Activated T-cell treated with anti-CD3 and anti-CD28 coated beads for 24 hours (primary cell): ENCODE results near the gene PRC1.
"Not testable (repeated sequence)": the region's sequence is repeated elsewhere in the genome, so short reads cannot be mapped to it uniquely, and the experiment has no call there.

Experiments used
- DNase-seq: peaks from one replicate; pipeline ENCODE4 v3.0.0-alpha.2; 2020; ENCODE audit warnings: low read depth

Gene PRC1

DNA sequence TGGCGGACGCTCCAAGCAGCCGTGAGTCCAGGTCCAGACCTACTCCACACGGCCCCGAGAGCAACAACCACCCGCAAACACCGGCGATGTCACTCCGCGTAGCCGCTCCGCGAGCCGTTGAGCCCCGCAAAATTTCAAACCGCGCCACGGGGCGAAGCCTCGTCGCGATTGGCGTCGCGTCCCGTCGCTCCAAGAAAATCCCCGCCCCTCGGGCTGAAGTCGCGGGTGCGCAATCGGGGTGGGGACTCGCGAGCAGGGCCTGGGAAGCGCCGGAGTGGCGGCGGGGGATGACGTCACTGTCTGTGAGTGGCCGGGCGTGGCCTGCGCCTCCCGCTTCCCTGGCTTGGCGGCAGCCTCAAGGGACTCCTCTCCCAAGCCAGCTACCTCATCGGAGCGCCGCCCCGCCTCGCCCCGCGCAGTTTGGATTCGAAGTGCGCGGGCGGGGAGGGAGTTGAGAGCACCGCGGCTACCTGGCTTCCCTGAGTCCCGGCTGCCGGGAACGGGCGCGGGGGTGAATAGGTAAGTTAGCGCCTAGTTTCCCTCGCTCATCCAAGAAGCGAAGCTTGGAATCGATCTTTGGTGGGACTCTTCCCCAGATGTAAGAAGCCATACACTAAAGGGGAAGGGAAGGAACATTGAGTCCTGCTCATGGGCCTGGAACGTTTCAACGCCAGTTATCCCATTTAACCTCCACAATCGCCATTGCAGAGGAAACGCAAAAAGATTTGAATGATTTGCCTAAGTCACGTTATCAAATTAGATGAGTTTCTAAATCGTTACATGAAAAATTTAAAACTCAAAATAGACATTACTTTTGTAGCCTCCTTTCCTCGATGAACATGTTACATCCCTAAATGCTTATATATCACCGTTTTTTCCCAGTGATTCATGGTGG lies at the start of gene PRC1:
Gene PRC1 (minus strand): TSS at position 119 of the 895 bp plus-strand sequence. CDS start 118 bp downstream, at position 1.
- peak; percentile 96 for DNase-seq

- DNase-seq = no peak
Observed at GRCh38 chr15:91043202-91043874, 49.0 kb upstream of the PRC1 start.

- DNase-seq = no peak
Observed at GRCh38 chr15:91040856-91041255, 46.5 kb upstream of the PRC1 start.

GRCh38 chr15:91039996-91040395 lies 45.7 kb upstream of the PRC1 start:
- DNase-seq = no peak

DNA sequence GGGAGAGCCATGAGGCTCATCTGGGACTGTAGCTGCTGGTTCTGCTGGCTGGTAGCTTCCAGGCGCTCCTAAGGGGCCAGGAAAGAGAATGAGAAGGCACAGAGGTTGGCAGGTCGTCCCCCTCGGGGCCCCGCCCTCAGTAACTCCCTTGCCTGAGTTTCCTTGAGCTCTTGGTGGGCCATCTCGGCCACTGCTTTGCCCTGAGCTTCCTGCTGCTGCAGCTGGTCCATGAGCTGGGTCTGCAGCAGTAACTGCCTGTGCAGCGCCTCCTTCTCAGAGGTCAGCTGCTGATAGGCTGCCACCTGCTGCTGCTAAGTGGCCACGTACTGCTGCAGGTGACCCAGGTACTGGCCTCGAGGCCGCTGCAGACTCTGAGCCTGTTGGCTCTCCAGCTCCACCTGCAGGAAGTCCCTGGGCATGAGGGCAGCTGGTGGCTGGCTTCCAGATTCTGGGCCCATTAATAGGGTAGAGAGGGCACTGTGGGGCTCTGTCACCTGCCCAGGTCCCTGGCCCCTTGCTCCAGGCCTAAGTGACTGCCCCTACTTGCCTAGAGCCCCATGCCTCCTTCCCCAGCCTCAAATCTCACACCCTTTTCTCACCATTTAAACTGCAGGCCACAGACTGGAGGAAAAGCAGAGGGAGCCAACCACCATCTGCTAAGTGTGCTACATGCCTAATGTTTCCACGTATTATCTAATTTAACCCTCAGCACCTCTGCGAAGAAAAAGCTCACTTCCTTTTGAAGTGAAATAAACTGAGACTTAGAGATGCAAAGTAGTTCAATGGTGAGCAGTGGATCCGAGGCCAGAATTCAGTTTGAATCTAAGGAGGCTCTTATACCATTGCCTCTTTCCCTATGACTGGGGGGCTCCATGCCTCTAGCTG lies 38.8 kb upstream of the PRC1 start:
- DNase-seq = peak; percentile 29

- DNase-seq = no peak
Observed at GRCh38 chr15:91031796-91032195, 37.5 kb upstream of the PRC1 start.

- DNase-seq = no peak
Observed at GRCh38 chr15:91027677-91028076, 33.3 kb upstream of the PRC1 start.

- DNase-seq = no peak
Observed at GRCh38 chr15:91023720-91024119, 29.4 kb upstream of the PRC1 start.

DNA sequence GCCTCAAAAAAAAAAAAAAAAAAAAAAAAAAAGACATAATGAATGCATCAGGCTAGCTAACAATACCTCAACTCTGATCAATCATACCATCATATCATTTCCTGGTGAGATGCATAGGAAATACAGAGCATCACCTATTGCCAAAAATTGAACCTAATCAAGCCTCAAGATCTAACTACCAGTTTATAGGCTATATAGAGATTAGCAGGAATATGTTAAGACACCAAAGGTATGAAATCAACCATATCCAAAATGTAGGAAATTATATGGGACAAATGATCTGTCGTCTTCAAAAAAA lies 28.4 kb upstream of the PRC1 start:
- DNase-seq = no peak

GRCh38 chr15:91022075-91022831 lies 27.9 kb upstream of the PRC1 start, which contains the start of gene VPS33B:
Gene VPS33B (minus strand): TSS chr15:91022594. CDS start chr15:91022249, 345 bp downstream.
- DNase-seq = peak; percentile 77

DNA sequence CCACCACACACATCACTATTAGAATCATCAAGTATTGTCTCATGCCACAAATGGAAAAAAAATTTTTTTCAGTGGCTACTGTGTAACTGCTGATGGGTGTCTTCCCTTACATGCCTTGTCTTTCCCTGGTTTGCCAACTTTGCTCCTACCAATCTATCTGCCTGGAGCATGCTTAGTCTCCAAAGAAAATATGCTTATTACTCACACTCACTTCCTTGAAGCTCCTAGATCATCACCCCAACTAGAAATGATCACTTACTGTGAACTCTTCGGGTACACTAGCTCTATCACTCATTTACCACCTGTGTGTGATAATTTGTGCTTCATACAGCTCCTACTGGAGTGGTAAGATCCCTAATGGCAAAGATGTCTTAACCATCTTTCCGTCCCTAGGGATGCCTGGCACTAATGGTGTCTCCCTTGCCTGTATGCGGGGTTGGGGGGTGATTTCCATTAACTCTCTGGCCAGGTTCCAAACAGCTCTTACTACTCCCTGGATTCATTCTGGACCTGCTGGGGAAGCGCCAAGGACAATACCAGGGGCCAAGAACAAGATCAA lies 27.3 kb upstream of the PRC1 start:
- no peak for DNase-seq

- DNase-seq = no peak
Observed at GRCh38 chr15:91018158-91018557, 23.8 kb upstream of the PRC1 start.

DNA sequence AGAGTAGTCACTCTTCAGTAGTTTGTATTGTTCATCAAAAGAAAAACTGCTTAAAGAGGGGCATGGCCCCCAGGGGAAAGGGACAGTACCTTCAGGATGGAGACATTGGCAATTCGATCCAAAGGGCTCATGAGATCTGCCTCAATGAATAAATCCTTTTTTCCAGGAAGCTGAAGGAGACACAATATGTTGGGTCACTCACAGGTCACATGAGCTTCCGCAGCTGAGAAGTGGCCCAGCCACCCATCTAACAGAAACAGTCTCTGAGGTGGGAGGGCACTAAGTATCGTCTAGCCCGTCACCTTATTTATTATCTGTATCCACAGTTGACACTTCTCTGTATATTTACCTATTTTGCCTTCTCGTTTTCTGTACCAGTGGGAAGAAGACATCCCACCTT lies 23.4 kb upstream of the PRC1 start:
- DNase-seq = no peak

- not testable (repeated sequence) for DNase-seq
Observed at GRCh38 chr15:91013701-91014100, 19.4 kb upstream of the PRC1 start.

DNA sequence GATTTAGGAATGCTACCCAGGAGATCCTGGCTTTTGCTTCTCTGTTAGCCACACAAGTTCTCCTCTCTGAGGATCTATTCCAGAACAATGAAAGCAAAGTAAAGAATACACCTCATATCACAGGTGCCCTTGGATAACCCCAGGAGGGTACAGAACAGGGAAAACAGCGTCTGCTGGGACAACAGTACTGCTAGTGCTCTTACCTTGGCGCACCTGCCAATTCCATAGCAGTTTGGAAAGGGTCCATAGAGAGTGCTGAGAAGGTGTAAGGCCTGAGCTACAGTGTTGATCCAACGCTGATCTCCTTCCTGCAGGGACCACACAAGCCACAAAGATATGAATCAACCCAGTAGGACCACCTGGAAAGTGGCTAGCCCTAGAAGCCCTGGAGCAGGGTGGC lies 12.9 kb upstream of the PRC1 start:
- DNase-seq = no peak

- DNase-seq = no peak
Observed at GRCh38 chr15:91001209-91001608, 6.9 kb upstream of the PRC1 start.

DNA sequence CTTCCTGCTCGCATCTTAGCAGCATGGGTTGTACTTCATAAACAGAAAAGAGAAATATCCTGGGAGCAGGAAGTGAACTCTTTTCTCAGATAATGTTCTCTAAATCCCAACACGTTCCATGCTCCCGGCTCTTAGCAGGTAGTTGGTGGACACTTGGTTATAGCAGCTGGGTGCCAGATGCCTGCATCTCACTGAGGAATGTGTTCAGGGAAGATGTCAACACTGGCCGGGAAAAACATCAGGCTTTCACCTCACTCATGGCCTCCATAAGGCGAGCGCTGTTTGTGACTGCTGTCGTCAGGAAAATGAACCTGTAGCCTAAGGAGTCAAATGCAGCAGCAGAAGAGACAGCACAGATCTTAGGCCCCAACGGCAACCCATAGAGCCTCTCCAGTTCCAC lies 4.4 kb upstream of the PRC1 start:
- no peak for DNase-seq

DNA sequence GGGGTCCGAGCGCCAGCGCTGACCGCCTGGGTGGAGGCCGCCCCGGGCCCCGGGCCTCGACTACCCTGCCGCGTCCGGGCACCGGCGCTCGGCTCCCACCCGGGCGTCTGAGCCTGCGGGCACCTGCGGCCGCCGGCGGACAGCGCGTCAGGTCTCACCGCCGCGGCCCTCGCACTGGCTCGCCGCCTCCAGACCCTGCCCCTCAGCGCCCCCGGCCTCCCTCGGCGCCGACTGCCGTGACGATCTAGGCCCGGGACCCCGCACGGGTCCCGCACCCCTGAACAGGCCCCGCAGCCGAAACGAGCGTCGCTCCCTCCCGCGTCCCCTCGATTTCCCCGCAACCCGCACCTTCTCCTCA lies 297 bp downstream of the PRC1 start:
- DNase-seq = no peak

GRCh38 chr15:90991587-90992285 lies 2.6 kb downstream of the PRC1 start:
- DNase-seq = no peak

DNA sequence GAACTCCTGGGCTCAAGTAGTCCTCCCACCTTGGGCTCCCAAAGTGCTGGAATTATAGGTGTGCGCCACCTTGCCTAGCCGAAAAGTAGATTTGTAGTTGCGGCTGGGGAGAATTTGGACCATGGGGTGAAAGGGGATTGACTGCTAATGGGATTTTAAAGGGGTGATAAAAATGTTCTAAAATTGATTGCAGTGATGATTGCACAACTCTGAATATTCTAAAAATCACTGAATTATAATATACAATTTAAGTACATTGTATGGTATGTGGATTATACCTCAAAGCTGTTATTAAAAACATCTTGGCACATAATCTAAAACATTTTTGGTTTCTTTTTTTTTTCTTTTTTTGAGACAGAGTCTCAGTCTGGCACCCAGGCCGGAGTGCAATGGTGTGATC lies 3.9 kb downstream of the PRC1 start:
- DNase-seq = no peak
